ENCODE data around the gene BBOX1. TPM values are rescaled to one million over a fixed set of nuclear protein-coding genes. Genes with fewer than 3 reads are reported as not detected.
"Not testable (repeated sequence)": the region's sequence is repeated elsewhere in the genome, so short reads cannot be mapped to it uniquely, and the experiment has no call there.

Gene BBOX1
- total RNA-seq, 1 donor from 2014 or later: not detected

DNA sequence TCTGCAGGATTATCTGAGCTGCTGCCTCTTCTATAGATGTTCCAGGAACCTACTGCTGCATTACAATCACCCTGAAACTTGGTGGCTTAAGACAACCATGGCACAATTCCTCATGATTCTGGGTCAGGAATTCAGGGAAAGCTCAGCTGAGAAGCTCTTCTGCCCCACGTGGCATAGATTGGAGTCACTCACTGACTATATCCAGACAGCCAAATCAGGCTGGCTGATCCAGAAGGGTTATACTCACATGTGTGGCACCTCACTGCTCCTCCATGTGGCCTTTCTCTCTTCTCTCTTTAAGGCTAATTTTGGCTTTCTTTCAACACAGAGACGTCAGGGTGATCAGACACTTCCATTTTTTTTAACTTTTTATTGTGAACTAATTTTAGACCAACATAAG is 125.5 kb downstream of the BBOX1 start:
- ATAC-seq: no peak
- intact Hi-C loops (cut with DNase I): no loop called here

DNA sequence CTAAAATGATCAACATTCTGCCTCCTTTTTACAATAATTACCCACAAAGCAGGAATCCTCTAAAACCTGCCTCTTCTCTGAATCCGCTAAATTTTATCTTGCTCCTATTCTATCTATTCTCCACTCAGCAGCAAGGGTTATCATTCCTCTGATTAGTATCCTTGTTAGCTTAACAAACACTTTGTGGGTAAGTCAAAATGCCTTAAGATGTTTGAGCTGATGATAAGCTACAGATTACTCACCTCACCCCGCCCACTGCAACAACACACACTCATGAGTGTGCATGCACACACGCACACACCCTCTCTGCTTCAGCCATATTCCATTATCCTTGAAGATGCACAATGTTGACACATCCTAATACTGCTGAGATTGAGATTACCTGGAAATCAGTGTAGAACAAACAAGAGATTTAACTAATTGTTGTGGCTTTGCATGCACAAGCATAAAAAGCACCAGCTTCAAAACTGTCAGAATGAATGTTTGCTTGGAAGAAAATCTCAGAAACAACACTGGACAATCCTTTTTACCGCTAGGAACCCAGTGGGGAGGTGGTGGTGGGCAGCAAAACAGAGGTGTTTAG is 130.9 kb downstream of the BBOX1 start:
- no peak for DNase-seq

More for the DNA sequence above, 125.5 kb downstream of the BBOX1 start:
- TF ChIP-seq, protein P1, sequence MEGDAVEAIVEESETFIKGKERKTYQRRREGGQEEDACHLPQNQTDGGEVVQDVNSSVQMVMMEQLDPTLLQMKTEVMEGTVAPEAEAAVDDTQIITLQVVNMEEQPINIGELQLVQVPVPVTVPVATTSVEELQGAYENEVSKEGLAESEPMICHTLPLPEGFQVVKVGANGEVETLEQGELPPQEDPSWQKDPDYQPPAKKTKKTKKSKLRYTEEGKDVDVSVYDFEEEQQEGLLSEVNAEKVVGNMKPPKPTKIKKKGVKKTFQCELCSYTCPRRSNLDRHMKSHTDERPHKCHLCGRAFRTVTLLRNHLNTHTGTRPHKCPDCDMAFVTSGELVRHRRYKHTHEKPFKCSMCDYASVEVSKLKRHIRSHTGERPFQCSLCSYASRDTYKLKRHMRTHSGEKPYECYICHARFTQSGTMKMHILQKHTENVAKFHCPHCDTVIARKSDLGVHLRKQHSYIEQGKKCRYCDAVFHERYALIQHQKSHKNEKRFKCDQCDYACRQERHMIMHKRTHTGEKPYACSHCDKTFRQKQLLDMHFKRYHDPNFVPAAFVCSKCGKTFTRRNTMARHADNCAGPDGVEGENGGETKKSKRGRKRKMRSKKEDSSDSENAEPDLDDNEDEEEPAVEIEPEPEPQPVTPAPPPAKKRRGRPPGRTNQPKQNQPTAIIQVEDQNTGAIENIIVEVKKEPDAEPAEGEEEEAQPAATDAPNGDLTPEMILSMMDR (IDR thresholded peaks at IDR 0.05): no peak
- Histone ChIP-seq H3K4me3 (no peak overlapping the region), H3K36me3 (no peaks in the 10 kb centered on the region), H3K27me3 (peaks cover 28% of the 10 kb centered on the region), H3K4me1 (no peaks in the 10 kb centered on the region), H3K9me3 (no peaks in the 10 kb centered on the region), H3K27ac (no peak overlapping the region)
- no peak for DNase-seq

DNA sequence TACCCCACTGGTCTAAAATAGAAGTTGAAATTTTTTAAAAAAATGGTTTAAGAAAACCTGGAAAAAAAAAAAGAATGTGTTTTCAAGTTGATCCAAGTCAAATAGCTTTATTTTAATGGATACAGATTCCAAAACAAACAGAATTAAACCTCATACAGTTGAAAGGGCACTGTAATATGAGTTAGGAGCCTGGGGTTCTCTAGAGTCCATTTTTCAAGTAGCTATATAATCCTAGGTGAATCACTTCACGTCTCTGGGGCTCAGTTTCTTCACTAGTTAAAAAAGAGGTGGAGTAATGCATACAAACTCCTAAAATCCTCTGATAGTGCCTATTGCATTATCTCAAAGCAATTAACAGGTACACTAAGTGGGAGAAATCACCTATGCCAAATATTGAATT is 132.9 kb downstream of the BBOX1 start:
- Histone ChIP-seq H3K9me3 (no peaks in the 10 kb centered on the region), H3K27ac (no peak overlapping the region), H3K27me3 (peaks cover 47% of the 10 kb centered on the region), H3K4me3 (no peak overlapping the region), H3K36me3 (no peaks in the 10 kb centered on the region), H3K4me1 (no peaks in the 10 kb centered on the region)
- ATAC-seq (no peak), DNase-seq (no peak)
- TF ChIP-seq, protein P1 (IDR thresholded peaks at IDR 0.05): no peak
- intact Hi-C loops (cut with DNase I): no loop called here

More for the DNA sequence above, 130.9 kb downstream of the BBOX1 start:
- no peaks in the 10 kb centered on the region for H3K4me1 ChIP-seq
- no peak overlapping the region for H3K4me3 ChIP-seq
- intact Hi-C loops (cut with DNase I): no loop called here
- no peaks in the 10 kb centered on the region for H3K9me3 ChIP-seq
- TF ChIP-seq, protein P1 (IDR thresholded peaks at IDR 0.05): no peak
- H3K27me3 ChIP-seq: peaks cover 37% of the 10 kb centered on the region
- no peak for ATAC-seq
- no peak overlapping the region for H3K27ac ChIP-seq
- H3K36me3 ChIP-seq: no peaks in the 10 kb centered on the region

DNA sequence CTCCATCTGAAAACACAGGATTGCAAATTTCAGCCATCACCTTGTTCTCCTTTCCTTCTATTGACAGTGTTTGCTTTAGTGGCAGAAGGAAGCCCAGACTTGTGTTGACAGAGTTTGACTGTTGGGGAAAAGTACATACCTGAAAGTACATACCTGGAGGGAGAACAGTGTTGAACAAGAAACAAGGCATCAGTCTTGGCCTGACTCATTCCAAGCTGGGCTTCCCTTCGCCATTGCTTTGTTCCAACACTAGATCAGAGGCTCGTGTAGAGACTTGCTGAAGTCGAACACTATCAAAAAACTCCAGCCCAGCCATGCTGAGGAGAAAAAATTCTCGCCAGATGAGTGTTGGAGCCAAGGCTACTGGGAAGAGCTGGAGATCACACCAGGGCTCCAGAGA is 133.4 kb downstream of the BBOX1 start:
- no peaks in the 10 kb centered on the region for H3K36me3 ChIP-seq
- ATAC-seq: peak; percentile 98
- H3K27me3 ChIP-seq: peaks cover 42% of the 10 kb centered on the region
- TF ChIP-seq, protein P1 (IDR thresholded peaks at IDR 0.05): no peak
- DNase-seq: no peak
- no peaks in the 10 kb centered on the region for H3K9me3 ChIP-seq
- no peak overlapping the region for H3K4me3 ChIP-seq
- no peak overlapping the region for H3K27ac ChIP-seq
- no peaks in the 10 kb centered on the region for H3K4me1 ChIP-seq
- intact Hi-C loops (cut with DNase I): no loop called here

DNA sequence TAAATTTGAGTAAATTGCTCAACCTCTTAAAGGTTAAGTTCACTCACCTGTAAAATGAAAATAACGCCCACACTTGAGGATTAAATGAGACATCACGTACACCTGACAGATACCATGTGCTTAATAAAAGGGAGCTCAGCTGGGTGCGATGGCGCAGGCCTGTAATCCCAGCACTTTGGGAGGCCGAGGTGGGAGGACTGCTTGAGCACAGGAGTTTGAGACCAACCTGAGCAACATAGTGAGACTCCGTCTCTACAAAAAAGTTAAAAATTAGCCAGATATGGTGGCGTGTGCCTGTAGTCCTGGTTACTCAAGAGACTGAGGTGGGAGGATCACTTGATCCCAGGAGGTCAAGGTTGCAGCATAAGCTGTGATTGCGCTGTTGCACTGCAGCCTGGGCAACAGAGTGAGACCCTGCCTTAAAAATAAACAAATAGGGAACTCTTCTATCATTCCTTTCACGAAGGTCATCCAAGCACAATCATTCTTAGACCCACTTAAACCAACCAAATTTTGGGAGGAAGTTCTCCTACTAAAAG is 134.1 kb downstream of the BBOX1 start:
- H3K27ac ChIP-seq: no peak overlapping the region
- intact Hi-C loops (cut with DNase I): no loop called here

DNA sequence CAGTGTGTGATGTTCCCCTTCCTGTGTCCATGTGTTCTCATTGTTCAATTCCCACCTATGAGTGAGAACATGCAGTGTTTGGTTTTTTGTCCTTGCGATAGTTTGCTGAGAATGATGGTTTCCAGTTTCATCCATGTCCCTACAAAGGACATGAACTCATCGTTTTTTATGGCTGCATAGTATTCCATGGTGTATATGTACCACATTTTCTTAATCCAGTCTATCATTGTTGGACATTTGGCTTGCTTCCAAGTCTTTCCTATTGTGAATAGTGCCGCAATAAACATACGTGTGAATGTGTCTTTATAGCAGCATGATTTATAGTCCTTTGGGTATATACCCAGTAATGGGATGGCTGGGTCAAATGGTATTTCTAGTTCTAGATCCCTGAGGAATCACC is 134.9 kb downstream of the BBOX1 start:
- DNase-seq; ATAC-seq; intact Hi-C loops (cut with DNase I): not testable (repeated sequence)

More for the DNA sequence above, 134.1 kb downstream of the BBOX1 start:
- no peak for ATAC-seq
- TF ChIP-seq, protein P1 (IDR thresholded peaks at IDR 0.05): no peak
- Histone ChIP-seq H3K9me3 (no peaks in the 10 kb centered on the region), H3K4me3 (no peak overlapping the region), H3K36me3 (no peaks in the 10 kb centered on the region), H3K4me1 (no peaks in the 10 kb centered on the region), H3K27me3 (peaks cover 38% of the 10 kb centered on the region)
- no peak for DNase-seq

More for the DNA sequence above, 134.9 kb downstream of the BBOX1 start:
- not testable (repeated sequence) for H3K27ac ChIP-seq, H3K4me3 ChIP-seq, H3K4me1 ChIP-seq, H3K36me3 ChIP-seq, H3K9me3 ChIP-seq
- H3K27me3 ChIP-seq: peaks cover 32% of the 10 kb centered on the region

Other genes with a start within 250 kb of the BBOX1 start
- gene FIBIN, start 46.7 kb upstream of the BBOX1 start, total RNA-seq: 27.3 TPM